RPMI7951 (cell line): Measurements from ENCODE around the gene SCO2. TPM values are rescaled to one million over a fixed set of nuclear protein-coding genes. Genes with fewer than 3 reads are reported as not detected.

Experiments
- DNase-seq: peaks from one replicate; pipeline ENCODE4 v3.0.0-alpha.2; 2012; ENCODE audit warnings: low read depth
- total RNA-seq: library from RNA; depleted of rRNA; stranded (reverse); fragments of >200 nt; shearing (Covaris generic); gene quantifications from 2 replicates; pipeline ENCODE4 v1.2.3, GENCODE V29; 2014; rRNA removed

SCO2 gene, protein sequence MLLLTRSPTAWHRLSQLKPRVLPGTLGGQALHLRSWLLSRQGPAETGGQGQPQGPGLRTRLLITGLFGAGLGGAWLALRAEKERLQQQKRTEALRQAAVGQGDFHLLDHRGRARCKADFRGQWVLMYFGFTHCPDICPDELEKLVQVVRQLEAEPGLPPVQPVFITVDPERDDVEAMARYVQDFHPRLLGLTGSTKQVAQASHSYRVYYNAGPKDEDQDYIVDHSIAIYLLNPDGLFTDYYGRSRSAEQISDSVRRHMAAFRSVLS
- total RNA-seq, result 5.0 and 9.2 TPM in 2 replicates

- peak; percentile 92 for DNase-seq
Measured at GRCh38 chr22:50525104-50525857, at the start of gene SCO2. Gene SCO2 (minus strand): TSS chr22:50525598. CDS start chr22:50524411, 1,187 bp downstream.

GRCh38 chr22:50574383-50574755 lies 49.0 kb upstream of the SCO2 start:
- DNase-seq, result no peak

GRCh38 chr22:50573491-50574382 lies 48.3 kb upstream of the SCO2 start:
- DNase-seq, result no peak

DNA sequence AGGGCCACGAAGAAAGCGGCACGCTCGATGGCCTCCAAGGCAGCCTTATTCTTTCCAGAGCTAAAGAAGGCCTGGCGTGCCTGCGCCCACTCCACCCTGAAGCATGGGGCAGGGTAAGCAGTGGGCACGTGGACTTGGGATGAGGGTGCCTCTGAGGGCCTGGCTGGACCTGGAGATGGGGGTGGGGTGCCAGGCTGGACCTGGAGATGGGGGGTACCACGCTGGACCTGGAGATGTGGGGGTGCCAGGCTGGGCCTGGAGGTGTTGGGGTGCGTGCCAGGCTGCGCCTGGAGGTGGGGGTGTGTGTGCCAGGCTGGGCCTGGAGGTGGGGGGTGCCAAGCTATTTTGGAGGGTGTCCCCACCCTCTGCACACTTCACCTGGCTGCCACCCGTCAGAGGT lies 47.6 kb upstream of the SCO2 start:
- no peak for DNase-seq

DNA sequence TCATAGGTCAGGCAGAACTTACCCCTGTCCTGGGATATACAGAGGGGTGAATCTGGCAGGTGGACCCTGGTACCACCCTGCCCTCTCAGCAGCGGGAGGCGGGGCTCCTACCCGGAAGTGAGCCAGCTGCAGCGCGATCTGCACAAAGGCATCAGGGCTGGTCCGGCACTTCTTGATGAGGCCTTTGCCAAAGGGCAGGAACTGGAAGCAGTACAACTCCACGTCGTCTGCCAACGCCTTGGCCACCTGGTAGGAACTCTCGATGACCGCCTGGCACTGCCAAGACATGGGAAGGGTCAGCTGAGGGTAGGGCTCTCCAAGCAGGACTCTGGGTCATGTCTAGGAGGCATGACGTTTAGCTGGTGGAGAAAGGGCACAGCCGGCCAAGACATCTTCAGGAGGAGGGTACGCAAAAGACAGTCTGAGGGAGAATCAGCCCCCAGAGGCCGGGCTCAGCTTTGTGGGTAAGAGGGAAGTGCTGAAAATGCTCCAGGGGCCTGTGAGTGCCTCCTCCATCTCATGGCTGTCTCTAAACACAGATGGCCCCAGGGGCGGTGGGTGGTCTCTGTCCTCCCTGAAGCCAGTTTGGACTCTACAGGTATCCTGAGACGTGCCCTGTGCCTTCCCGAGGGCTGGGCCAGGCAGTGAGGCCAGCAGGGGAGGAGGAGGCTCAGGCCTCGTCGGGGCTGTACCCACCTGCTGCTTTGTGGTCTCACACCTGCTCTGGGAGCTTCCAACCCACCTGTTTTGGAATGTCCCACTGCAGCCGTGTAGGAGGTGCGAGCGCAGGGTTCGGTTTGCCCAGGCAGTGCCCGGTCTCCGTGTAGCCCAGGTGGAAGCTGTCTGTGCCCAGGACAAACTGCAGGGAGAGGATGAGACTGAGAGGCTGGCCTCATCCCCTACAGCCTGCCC lies 46.1 kb upstream of the SCO2 start:
- no peak for DNase-seq

GRCh38 chr22:50570861-50571260 lies 45.5 kb upstream of the SCO2 start:
- DNase-seq, result no peak

DNA sequence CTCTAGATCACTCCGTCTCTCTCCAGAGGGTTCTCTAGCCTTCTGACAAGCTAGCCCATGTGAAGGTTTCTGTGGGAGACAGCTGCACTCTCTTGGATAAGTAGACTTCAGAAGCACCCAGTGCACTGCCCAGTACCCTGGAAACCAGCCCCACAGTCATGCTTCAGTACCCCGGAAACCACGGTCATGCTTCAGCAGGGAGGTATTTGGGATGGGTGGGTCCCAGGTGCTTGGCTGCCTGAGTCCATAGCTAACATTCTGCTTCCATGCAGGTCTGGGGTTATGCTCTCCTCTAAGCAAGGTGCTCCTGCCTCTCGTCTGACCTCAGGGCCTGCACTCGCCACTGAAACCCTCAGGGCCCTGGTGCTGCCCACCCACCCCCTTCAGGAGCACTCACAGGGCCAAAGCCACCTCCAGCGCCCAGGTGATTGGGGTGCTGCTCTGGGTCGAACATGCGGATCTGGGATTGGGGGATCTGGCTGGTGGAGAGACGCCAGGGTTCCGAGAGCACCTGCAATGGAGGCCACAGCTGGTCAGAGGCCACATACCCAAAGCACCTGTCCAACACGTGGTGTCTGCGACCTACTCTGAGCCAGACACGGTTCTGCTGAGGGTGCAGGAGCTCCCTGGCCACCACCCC lies 44.6 kb upstream of the SCO2 start:
- DNase-seq, result no peak

DNA sequence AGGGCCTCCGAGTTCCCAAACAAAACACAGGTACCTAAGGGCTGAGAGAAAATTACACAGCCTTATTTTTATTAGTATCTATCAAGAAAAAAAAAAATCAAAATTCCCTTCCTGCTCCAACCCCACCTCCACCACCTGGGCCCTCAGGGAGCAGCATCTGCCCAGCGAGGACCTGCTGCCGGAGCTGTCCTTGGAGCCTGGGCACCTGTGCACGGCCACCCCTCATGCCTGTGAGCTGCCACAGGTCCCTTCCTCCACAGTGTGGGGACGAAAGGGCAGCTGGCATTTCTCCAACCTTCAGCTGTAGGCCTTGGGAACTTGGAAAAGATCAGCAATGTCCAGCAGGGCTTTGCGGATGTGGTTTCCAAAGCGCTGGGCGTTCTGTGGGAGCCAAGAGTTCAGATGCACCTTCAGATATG lies 43.7 kb upstream of the SCO2 start:
- DNase-seq, result no peak

DNA sequence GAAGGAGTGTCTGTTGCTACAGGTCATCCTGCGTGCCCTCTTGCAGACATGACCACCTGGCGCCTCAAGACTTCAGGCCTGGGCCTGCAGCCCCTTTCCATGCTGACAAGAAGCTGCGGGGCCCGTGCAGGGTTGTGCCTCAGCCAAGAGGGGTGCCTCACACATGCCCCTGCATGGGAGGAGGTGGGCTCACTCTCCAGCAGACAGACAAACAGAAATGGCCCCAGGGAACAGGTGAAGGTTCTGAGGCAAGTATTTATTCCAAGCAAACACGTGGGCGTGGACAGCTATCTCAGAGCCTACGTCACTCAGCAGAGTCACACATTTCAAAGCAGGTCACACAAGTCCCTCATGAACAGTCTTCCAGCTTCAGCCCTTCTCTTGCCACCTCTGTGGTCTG lies 43.2 kb upstream of the SCO2 start:
- no peak for DNase-seq

DNA sequence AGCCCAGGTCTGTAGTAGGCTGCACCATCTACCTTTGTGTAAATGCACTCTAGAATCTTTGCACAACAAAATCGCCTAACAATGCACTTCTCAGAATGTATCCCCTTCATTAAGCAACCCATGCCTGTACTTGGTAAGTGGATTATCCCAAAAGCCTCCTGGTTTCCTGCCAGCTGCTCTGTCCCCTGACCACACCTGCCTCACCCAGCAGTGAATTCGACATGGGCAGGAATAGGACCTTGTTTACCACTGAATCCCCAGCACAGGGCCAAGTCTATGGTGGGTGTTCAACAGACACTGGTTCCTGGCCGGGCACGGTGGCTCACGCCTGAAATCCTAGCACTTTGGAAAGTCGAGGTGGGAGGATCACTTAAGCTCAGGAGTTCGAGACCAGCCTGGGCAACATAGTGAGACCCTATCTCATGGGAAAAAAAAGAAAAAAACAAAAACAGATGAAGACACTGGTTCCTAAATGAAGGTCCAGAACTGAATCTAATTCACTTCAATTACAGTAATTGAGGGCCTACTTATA lies 42.4 kb upstream of the SCO2 start:
- DNase-seq, result no peak

DNA sequence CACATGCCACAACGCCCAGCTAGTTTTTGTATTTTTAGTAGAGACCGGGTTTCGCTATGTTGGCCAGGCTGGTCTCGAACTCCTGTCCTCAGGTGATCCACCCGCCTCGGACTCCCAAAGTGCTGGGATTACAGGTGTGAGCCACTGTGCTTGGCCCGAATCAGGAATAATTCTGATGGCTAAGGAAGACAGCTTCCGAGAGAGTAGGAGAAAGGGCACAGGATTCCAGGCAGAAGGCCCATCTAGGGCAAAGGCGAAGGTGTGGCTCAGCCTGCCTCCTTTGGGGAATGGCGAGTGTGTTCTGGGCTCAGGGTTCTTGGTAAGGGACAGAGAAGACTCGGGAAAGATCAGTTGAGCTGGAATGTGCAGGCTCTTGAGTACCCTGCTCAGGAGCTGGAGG lies 38.9 kb upstream of the SCO2 start:
- no peak for DNase-seq

DNA sequence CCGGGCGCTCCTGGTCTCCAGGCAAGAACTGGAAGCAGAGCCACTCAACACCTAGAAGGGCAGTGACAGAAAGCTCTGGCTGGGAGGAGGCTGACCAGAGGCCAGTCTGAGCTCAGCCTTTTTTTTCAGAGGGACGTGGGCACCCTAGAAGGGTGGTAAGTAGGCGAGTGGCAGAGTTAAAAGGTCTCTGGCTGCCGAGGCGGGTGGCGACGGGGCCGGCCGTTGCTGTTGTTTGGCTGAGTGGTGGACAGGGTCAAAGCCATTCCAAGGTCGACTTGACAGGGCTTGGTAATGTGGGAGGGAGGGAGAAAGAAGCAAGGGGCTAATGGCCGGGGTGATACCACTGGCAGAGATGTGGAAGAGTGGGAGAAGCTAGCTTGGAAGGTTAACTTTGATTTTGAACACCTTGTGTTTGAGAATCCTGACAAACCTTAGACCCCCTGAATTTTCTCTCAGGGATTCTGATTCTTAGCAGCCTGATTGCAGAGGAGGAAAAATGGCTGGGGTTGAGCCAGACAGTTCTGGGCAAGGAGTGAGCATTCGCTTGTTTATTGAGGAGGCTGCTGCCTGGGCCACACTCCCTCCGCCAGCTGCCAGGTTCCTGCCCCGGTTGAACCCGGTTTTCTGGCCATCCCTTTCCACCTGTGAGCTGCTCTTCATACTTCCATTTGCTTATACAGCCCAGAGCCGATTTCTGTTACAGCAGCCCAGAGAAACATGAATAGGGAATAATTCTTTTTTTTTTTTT lies 38.2 kb upstream of the SCO2 start:
- no peak for DNase-seq

DNA sequence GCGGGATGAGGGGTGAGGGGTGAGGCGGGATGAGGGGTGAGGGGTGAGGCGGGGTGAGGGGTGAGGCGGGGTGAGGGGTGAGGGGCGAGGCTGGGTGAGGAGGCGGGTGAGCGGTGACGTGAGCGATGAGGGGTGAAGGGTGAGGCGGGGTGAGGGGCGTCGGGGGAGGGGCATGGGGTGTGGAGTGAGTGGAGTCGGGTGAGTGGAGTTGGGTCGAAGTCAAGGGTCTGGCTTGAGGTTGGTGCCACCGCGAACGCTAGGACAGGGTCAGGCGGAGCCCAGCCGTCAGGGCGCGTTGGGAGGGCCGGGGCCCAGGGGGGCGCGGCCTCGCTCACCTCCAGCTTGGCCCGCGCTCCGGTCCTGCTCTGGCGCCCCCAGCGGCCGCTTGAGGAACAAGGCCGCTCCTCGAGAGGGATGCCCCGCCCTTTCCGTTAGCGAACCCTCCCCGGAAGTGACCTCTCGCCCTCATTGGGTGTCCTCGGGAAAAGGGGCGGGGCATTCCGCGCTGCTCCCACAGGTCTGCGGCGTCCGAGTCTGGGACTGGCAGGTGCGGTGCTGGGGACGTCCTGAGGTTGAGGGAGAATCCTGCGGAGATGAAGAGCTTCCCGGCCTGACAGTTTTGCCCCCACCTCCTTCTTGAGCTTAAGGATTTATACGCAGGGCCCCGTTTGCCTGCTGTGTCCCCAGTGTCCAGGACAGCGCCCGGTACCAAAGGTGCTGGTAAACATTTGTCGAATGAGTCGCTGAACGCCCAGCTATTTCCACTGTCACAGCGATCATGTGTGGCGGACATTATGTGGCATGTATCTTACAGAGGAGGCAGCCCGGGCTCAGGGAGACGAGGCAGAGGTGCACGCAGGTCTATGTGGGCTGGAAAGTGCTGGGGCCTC lies 37.4 kb upstream of the SCO2 start, which contains the start of gene SYCE3:
Gene SYCE3 (minus strand): TSS at position 397 of the 890 bp plus-strand sequence. CDS start 6,514 bp downstream, outside the sequence.
- DNase-seq, result peak; percentile 86

DNA sequence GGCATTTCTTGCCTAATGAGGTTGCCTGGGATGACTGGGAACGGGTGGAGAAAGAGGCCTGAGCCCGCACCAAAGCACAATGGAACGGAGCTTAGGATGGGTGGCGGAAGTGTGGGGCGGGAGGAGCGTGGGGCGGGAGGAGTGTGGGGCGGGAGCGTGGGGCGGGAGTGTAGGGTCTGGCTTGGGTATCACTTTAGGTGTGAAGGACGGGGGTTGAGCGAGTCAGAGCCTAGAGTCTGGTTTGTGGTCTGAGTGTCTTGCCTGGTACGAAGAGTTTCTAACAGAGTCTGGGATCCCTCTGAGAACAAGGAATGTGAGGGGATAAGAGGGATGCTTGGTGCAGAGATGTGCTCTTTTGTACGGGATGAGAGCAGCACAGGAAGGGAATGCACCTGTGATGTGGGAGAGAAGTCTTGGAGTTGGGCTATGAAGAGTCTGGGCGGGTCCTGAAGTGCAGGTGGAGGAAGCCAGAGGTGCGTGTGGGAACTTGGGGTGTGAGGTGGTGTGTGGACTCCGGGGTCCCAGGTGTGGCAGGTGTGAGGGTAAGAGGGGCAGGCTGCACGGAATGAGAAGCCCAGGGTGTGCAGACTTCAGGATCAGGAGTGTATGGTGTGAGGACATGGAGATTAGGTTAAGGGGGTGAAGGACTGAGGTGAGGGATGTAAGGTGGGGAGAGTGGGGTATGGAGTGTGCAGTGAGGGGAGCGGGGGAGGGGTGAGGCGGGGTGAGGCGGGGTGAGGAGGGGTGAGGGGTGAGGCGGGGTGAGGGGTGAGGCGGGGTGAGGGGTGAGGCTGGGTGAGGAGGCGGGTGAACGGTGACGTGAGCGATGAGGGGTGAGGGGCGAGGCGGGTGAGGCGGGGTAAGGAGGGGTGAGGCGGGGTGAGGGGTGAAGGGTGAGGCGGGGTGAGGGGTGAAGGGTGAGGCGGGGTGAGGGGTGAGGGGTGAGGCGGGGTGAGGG lies 36.3 kb upstream of the SCO2 start:
- no peak for DNase-seq

DNA sequence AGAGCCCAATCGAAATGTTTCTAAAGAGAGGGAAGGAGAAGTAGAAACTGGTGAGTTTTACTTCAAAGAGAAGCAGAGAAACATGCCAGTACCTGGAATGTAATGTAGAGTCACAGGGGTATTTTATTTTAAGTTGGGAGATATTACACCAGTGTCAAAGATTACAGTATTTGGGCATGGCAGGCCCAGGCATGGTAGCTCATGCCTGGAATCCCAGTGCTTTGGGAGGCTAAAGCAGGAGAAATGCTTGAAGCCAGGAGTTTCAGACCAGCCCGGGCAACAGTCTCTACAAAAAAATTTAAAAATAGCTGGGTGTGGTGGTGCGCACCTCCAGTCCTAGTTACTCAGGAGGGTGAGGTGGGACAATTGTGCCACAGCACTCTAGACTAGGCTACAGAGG lies 34.6 kb upstream of the SCO2 start:
- DNase-seq, result no peak

DNA sequence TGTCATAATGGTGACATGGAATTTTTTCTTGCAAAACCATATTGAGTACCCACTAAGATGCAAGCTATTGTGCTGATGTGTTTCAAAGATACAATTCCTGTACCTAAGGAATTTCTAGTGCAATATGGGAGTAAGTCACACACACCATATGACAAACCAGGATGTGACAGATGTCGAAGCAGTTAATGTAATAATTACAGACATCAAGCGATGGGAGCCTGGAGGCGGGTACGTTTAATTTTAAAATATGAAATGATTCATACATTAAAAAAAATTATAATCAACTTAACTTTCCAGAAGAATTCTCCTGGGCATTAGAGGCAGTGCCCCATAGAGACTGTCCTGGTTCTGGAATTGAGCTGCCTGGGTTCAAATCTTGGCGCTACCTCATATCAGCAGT lies 31.3 kb upstream of the SCO2 start:
- no peak for DNase-seq

DNA sequence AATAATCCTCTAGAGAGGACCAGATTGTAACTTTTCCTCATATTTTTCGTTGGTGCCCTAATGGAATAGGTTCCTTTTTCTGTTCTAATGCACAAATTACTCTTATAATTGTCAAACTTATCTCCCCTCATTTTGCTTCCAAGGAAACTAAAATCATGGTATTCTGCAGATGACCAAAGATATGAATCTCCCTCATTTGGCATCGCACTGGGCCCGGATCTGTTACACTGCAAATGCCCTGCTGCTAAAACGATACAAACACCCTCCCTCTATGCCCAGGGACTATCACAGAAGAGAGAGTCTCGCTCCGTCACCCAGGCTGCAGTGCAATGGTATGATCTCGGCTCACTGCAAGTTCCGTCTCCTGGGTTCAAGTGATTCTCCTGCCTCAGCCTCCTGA lies 27.9 kb upstream of the SCO2 start:
- DNase-seq, result no peak
